Mesenchymal stem cell (in vitro differentiated cells and primary cell): ENCODE data around the gene CDH4.

Experiments used
- DNase-seq: peaks from one replicate; pipeline ENCODE4 v3.0.0-alpha.2; 2013
- H2AFZ ChIP-seq: one replicate; pipeline ENCODE4 v1.6.1; 2013; ENCODE audit warnings: low read depth, mild to moderate bottlenecking, control low read depth, inconsistent platforms, low read length, moderate library complexity
- H2AK5ac ChIP-seq: 2 replicates; pipeline ENCODE4 v1.6.1; 2013; ENCODE audit warnings: low read length, moderate library complexity, mild to moderate bottlenecking, inconsistent platforms; ENCODE audit not compliant: severe bottlenecking
- H2BK120ac ChIP-seq: one replicate; pipeline ENCODE4 v1.6.1; 2013; ENCODE audit warnings: low read depth, mild to moderate bottlenecking, inconsistent platforms, low read length, moderate library complexity
- H2BK12ac ChIP-seq, 2 experiments: one replicate each; pipeline ENCODE4 v1.6.1; 2013; ENCODE audit warnings: inconsistent platforms in 2 of 2, low read length in 2 of 2, mild to moderate bottlenecking in 2 of 2, moderate library complexity in 2 of 2, control low read depth in 1 of 2
- H2BK15ac ChIP-seq: one replicate; pipeline ENCODE4 v1.6.1; 2013; ENCODE audit warnings: mild to moderate bottlenecking, low read depth, inconsistent platforms; ENCODE audit not compliant: poor library complexity, severe bottlenecking
- H2BK5ac ChIP-seq: 2 replicates; pipeline ENCODE4 v1.6.1; 2013; ENCODE audit warnings: low read depth, mild to moderate bottlenecking, low read length, control low read depth, inconsistent platforms; ENCODE audit not compliant: poor library complexity, severe bottlenecking
- H3K14ac ChIP-seq, 2 experiments: one replicate each; pipeline ENCODE4 v1.6.1; 2013; ENCODE audit warnings: inconsistent platforms in 2 of 2, low read length in 2 of 2, control low read depth in 1 of 2, mild to moderate bottlenecking in 1 of 2, moderate library complexity in 1 of 2
- H3K18ac ChIP-seq, 2 experiments: one replicate each; pipeline ENCODE4 v1.6.1; 2013; ENCODE audit warnings: inconsistent platforms in 2 of 2, low read length in 2 of 2, control low read depth in 1 of 2, low read depth in 1 of 2, mild to moderate bottlenecking in 1 of 2
- H3K23ac ChIP-seq, 2 experiments: one replicate each; pipeline ENCODE4 v1.6.1; 2013; ENCODE audit warnings: inconsistent platforms in 2 of 2, low read length in 2 of 2, mild to moderate bottlenecking in 2 of 2, moderate library complexity in 2 of 2, control low read depth in 1 of 2
- H3K27ac ChIP-seq: 2 replicates; pipeline ENCODE4 v1.5.1; 2013; ENCODE audit warnings: mild to moderate bottlenecking, moderate library complexity, low read length, control low read depth, inconsistent platforms; ENCODE audit not compliant: poor library complexity, severe bottlenecking
- H3K27me3 ChIP-seq, 2 experiments: 2 replicates each; pipeline versions ENCODE4 v1.6.1 to v1.7.0; 2013; ENCODE audit warnings: low read length in 2 of 2, mild to moderate bottlenecking in 2 of 2, moderate library complexity in 2 of 2, control low read depth in 1 of 2, inconsistent platforms in 1 of 2; ENCODE audit not compliant: control insufficient read depth in 1 of 2, insufficient read depth in 1 of 2
- H3K36me3 ChIP-seq, 2 experiments: 2 replicates each; pipeline versions ENCODE4 v1.6.1 to v1.7.0; 2013; ENCODE audit warnings: low read length in 2 of 2, control low read depth in 1 of 2, inconsistent platforms in 1 of 2, low read depth in 1 of 2, mild to moderate bottlenecking in 1 of 2; ENCODE audit not compliant: insufficient read depth in 2 of 2, control insufficient read depth in 1 of 2
- H3K4ac ChIP-seq, 2 experiments: one replicate each; pipeline ENCODE4 v1.6.1; 2013; ENCODE audit warnings: inconsistent platforms in 2 of 2, low read length in 2 of 2, mild to moderate bottlenecking in 2 of 2, moderate library complexity in 2 of 2, control low read depth in 1 of 2, low read depth in 1 of 2
- H3K4me1 ChIP-seq: 2 replicates; pipeline ENCODE4 v1.6.1; 2013; ENCODE audit warnings: low read depth, low read length, control low read depth; ENCODE audit not compliant: control insufficient read depth, insufficient read depth
- H3K4me2 ChIP-seq: 2 replicates; pipeline ENCODE4 v1.6.1; 2013; ENCODE audit warnings: low read length, mild to moderate bottlenecking, inconsistent platforms; ENCODE audit not compliant: poor library complexity, severe bottlenecking
- H3K4me3 ChIP-seq, 2 experiments: 2 replicates each; pipeline versions ENCODE4 v1.5.1 to v1.7.0; 2013; ENCODE audit warnings: low read length in 2 of 2, mild to moderate bottlenecking in 2 of 2, control low read depth in 1 of 2, low read depth in 1 of 2; ENCODE audit not compliant: insufficient read depth in 1 of 2
- H3K79me1 ChIP-seq: replicated peaks from 2 replicates; pipeline ENCODE4 v1.6.1; 2013; ENCODE audit warnings: mild to moderate bottlenecking, control low read depth, low read length, inconsistent platforms; ENCODE audit not compliant: poor library complexity, severe bottlenecking
- H3K9ac ChIP-seq: 2 replicates; pipeline ENCODE4 v1.7.0; 2013; ENCODE audit warnings: mild to moderate bottlenecking, low read length, moderate library complexity
- H3K9me3 ChIP-seq: 2 replicates; pipeline ENCODE4 v1.7.0; 2013; ENCODE audit warnings: mild to moderate bottlenecking, low read length; ENCODE audit not compliant: control insufficient read depth
- H4K8ac ChIP-seq: one replicate; pipeline ENCODE4 v1.6.1; 2013; ENCODE audit warnings: inconsistent platforms, mild to moderate bottlenecking, low read length, moderate library complexity
- H4K91ac ChIP-seq: one replicate; pipeline ENCODE4 v1.6.1; 2013; ENCODE audit warnings: mild to moderate bottlenecking, low read length, inconsistent platforms
- WGBS: methylation state at CpG from one replicate; pipeline ENCODE4 v1.1.7; 2013; ENCODE audit warnings: mixed read lengths; 5-methylcytosine and 5-hydroxymethylcytosine counted together

Gene CDH4

DNA sequence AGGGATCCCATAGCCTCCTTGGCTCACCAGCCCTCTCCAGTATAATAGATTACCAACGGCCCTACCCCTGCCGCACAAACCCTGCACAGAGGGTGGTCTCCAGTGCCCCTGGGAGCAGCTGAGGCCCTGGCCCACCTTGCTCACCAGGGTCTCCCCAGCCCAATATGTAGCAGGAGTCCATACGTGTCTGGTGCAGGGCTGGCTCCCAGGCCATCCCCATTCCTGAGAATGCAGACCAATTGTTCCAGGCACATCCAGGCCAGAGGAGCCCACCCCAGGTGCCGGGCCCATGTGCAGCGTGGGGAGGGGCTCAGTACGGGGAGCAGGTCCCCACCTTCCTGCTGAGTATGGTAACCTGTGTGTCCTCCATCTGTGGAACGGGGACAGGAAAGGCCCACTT is 561.7 kb downstream of the CDH4 start:
- WGBS, result 83% methylated on average over 7 of the region's 7 CpGs
- no peaks in the 10 kb centered on the region for H3K9me3 ChIP-seq

DNA sequence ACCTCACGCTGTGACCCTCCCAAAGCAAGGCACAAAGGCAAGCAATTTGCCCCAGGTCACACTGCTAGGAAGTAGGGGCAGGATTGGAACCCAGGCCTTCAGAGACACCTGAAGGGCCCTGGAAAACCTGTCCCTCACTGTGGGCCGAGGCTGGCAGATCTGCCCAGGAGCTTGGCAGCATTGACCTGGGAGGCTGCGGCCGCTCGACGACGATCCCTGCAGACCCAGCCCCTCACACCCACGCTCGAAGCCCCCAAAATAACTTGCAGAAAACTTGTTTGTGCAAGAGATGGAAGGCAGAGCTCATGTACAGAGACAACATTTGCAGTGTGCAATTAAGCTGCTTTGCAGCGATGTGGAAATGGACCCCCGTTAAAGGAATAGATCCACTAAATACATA is 562.2 kb downstream of the CDH4 start:
- Histone ChIP-seq H3K9ac (no peak overlapping the region), H3K4me1 (peaks cover 2% of the 10 kb centered on the region), H3K27ac (no peak overlapping the region), H3K27me3 (peaks cover 7 to 25% of the 10 kb centered on the region in 2 experiments), H2BK5ac (no peak overlapping the region), H3K79me1 (no peaks in the 10 kb centered on the region), H4K8ac (no peak overlapping the region), H3K9me3 (no peaks in the 10 kb centered on the region), H2BK15ac (no peak overlapping the region), H2BK120ac (no peak overlapping the region), H4K91ac (no peak overlapping the region), H2AK5ac (no peak overlapping the region), H2AFZ (no peak overlapping the region), H3K4me3 (no peak overlapping the region), H3K4me2 (no peak overlapping the region), H3K18ac (no peak overlapping the region), H3K4ac (no peak overlapping the region), H3K36me3 (no peaks in the 10 kb centered on the region), H3K23ac (no peak overlapping the region), H2BK12ac (no peak overlapping the region), H3K14ac (no peak overlapping the region)
- no peak for DNase-seq
- 96% methylated on average over 3 of the region's 11 CpGs for WGBS

More for the DNA sequence above, 561.7 kb downstream of the CDH4 start:
- Histone ChIP-seq H3K23ac (no peak overlapping the region), H2BK15ac (no peak overlapping the region), H3K4me2 (no peak overlapping the region), H2BK5ac (no peak overlapping the region), H2AFZ (no peak overlapping the region), H3K4ac (no peak overlapping the region), H4K8ac (no peak overlapping the region), H3K14ac (peak overlapping the region in 1 of 2 experiments; percentile 35), H3K79me1 (no peaks in the 10 kb centered on the region), H3K27ac (no peak overlapping the region), H2BK12ac (no peak overlapping the region), H3K4me1 (peaks cover 2% of the 10 kb centered on the region), H3K18ac (no peak overlapping the region), H3K36me3 (no peaks in the 10 kb centered on the region), H3K27me3 (peaks cover 7 to 29% of the 10 kb centered on the region in 2 experiments), H3K4me3 (no peak overlapping the region), H3K9ac (no peak overlapping the region), H2BK120ac (no peak overlapping the region), H2AK5ac (no peak overlapping the region), H4K91ac (no peak overlapping the region)
- DNase-seq, result no peak

DNA sequence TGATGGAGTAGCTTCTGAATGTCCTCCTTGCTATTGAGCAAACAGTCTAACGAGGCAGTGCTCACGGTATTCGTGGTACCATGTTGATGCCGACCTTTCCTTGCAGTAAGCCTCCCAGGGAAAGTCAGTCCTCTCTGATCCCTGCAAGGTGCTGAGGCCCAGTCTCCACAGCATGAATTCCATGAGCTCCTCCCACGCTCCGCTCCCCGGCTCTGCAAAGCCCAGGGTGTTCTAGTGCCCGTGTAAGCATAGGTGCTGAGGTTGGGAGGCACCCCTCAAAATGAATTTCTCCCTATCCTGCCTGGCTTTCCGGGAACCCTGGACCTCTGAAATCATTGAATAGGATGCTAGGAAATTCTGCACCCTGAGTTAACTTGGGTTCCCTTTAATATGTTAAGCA is 562.7 kb downstream of the CDH4 start:
- H3K27me3 ChIP-seq, result peaks cover 7 to 20% of the 10 kb centered on the region in 2 experiments
- no peak overlapping the region for H3K4ac ChIP-seq
- H3K36me3 ChIP-seq, result no peaks in the 10 kb centered on the region
- no peak overlapping the region for H3K23ac ChIP-seq
- no peak overlapping the region for H4K8ac ChIP-seq
- H3K79me1 ChIP-seq, result no peaks in the 10 kb centered on the region
- no peak for DNase-seq
- H3K4me3 ChIP-seq, result no peak overlapping the region
- H3K27ac ChIP-seq, result no peak overlapping the region
- no peak overlapping the region for H3K14ac ChIP-seq
- no peak overlapping the region for H2BK15ac ChIP-seq
- no peak overlapping the region for H2BK5ac ChIP-seq
- no peak overlapping the region for H2BK120ac ChIP-seq
- no peak overlapping the region for H4K91ac ChIP-seq
- no peak overlapping the region for H2BK12ac ChIP-seq
- no peak overlapping the region for H3K18ac ChIP-seq
- H3K9ac ChIP-seq, result no peak overlapping the region
- H2AK5ac ChIP-seq, result no peak overlapping the region
- 87% methylated on average over 9 of the region's 9 CpGs for WGBS
- no peak overlapping the region for H2AFZ ChIP-seq
- H3K9me3 ChIP-seq, result no peaks in the 10 kb centered on the region
- H3K4me1 ChIP-seq, result peaks cover 2% of the 10 kb centered on the region
- no peak overlapping the region for H3K4me2 ChIP-seq

DNA sequence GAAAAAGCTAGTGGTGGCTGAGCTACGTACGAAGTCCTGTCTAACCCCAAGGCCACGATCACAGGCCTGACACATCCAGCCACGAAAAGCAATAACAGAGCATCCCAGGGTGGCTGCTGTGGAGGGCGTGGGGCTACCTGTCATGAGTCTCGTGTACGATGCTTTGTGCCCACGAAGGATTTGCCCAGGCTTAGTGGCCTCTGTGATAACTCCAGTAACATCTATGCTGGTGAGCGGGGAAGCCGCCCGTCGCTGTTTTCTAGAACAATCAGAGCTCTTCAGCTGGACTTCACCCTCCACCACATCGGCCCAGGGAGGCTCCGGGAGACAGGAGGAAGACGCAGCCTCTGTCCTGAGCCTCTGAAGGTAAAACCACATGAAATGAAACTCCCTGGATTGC is 563.1 kb downstream of the CDH4 start:
- no peak overlapping the region for H2BK120ac ChIP-seq
- no peak overlapping the region for H3K9ac ChIP-seq
- no peak overlapping the region for H3K4me3 ChIP-seq
- no peak overlapping the region for H3K23ac ChIP-seq
- H4K91ac ChIP-seq, result no peak overlapping the region
- no peak overlapping the region for H2BK12ac ChIP-seq
- no peaks in the 10 kb centered on the region for H3K79me1 ChIP-seq
- peaks cover 2% of the 10 kb centered on the region for H3K4me1 ChIP-seq
- H3K4ac ChIP-seq, result no peak overlapping the region
- H3K14ac ChIP-seq, result no peak overlapping the region
- WGBS, result 95% methylated on average over 15 of the region's 15 CpGs
- H3K18ac ChIP-seq, result no peak overlapping the region
- peaks cover 7 to 16% of the 10 kb centered on the region in 2 experiments for H3K27me3 ChIP-seq
- no peak overlapping the region for H2AK5ac ChIP-seq
- H3K27ac ChIP-seq, result no peak overlapping the region
- no peaks in the 10 kb centered on the region for H3K36me3 ChIP-seq
- H3K4me2 ChIP-seq, result no peak overlapping the region
- no peaks in the 10 kb centered on the region for H3K9me3 ChIP-seq
- no peak overlapping the region for H4K8ac ChIP-seq
- no peak overlapping the region for H2BK15ac ChIP-seq
- H2BK5ac ChIP-seq, result no peak overlapping the region
- no peak overlapping the region for H2AFZ ChIP-seq
- no peak for DNase-seq
